ENCODE measurements around the gene EPB41L3. TPM values are rescaled to one million over a fixed set of nuclear protein-coding genes. Genes with fewer than 3 reads are reported as not detected.

The EPB41L3 gene
- total and polyA plus RNA-seq, 11 donors, result 2.7 to 45.6 (median 7.9) TPM

DNA sequence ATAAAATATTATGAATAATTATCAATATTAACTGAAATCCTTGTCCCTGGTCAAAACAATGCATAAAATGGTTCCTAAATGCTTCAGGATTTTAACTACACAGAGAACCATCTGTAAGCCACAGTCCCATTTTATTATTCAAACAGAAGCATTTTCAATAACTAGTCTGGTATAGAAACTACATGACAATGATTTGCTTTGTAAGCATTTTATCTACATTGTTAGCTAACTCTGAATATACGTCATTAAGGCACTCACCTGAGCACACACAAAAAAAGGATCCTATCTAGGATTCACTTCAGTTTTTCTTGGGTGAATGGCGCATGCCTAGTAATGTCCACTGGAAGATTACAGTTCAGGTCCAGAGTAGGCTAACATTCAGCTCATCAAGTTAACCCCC lies 22.8 kb downstream of the EPB41L3 start:
- WGBS, 4 donors, result 86 to 94% (median 89%) methylated on average over 2 of the region's 2 CpGs
- ATAC-seq (no peak), DNase-seq (no peak)
- H3K9me3 ChIP-seq, result no peaks in the 10 kb centered on the region
- no peaks in the 10 kb centered on the region for H3K27me3 ChIP-seq
- H3K4me3 ChIP-seq, result no peak overlapping the region
- peaks cover 0 to 37% (median 0%) of the 10 kb centered on the region in 12 donors for H3K4me1 ChIP-seq
- no peaks in the 10 kb centered on the region for H3K36me3 ChIP-seq
- H3K27ac ChIP-seq, result no peak overlapping the region
- intact Hi-C loops (cut with DNase I), result no loop called here
- TF ChIP-seq, protein P1, sequence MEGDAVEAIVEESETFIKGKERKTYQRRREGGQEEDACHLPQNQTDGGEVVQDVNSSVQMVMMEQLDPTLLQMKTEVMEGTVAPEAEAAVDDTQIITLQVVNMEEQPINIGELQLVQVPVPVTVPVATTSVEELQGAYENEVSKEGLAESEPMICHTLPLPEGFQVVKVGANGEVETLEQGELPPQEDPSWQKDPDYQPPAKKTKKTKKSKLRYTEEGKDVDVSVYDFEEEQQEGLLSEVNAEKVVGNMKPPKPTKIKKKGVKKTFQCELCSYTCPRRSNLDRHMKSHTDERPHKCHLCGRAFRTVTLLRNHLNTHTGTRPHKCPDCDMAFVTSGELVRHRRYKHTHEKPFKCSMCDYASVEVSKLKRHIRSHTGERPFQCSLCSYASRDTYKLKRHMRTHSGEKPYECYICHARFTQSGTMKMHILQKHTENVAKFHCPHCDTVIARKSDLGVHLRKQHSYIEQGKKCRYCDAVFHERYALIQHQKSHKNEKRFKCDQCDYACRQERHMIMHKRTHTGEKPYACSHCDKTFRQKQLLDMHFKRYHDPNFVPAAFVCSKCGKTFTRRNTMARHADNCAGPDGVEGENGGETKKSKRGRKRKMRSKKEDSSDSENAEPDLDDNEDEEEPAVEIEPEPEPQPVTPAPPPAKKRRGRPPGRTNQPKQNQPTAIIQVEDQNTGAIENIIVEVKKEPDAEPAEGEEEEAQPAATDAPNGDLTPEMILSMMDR (IDR thresholded peaks at IDR 0.05), result no peak
- TF ChIP-seq POLR2A (IDR thresholded peaks at IDR 0.05), result no peak

DNA sequence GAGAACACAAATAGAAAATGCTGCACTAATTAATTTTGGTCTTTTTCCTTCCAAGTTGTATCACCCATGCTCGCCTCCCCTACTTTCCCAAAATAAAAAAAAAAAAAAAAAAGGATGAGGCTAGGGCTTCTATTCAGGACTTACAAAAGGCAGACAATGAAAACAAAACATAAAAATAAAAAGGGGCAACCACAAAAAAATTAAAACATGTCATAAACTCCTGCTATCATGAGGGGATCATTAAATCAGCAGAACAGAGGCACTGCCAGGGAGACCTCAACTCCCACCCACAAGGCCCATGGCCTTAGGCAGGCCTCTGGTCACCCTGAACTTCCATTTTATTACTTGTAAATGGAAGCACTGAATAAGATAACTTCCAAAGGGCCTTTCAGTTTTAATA lies 23.3 kb downstream of the EPB41L3 start:
- WGBS, 4 donors, result 66 to 74% (median 69%) methylated on average over 1 of the region's 1 CpG
- no peaks in the 10 kb centered on the region for H3K9me3 ChIP-seq
- ATAC-seq (no peak), DNase-seq (no peak)
- TF ChIP-seq POLR2A (IDR thresholded peaks at IDR 0.05), result no peak
- TF ChIP-seq, protein P1 (IDR thresholded peaks at IDR 0.05), result no peak
- peaks cover 0 to 42% (median 0%) of the 10 kb centered on the region in 12 donors for H3K4me1 ChIP-seq
- H3K27ac ChIP-seq, result peak overlapping the region in 4 of 12 donors; percentile 34 to 89 (median 68)
- intact Hi-C loops (cut with DNase I), result no loop called here
- H3K27me3 ChIP-seq, result no peaks in the 10 kb centered on the region
- no peaks in the 10 kb centered on the region for H3K36me3 ChIP-seq
- no peak overlapping the region for H3K4me3 ChIP-seq

- no peaks in the 10 kb centered on the region for H3K36me3 ChIP-seq
- 57 to 64% (median 62%) methylated on average over 10 of the region's 10 CpGs for WGBS, 4 donors
- peak overlapping the region in 9 of 12 donors; percentile 45 to 89 (median 60) for H3K27ac ChIP-seq
- H3K4me3 ChIP-seq, result peak overlapping the region in 8 of 12 donors; percentile 4 to 38 (median 20)
- H3K9me3 ChIP-seq, result no peaks in the 10 kb centered on the region
- TF ChIP-seq POLR2A (IDR thresholded peaks at IDR 0.05), result no peak
- TF ChIP-seq, protein P1 (IDR thresholded peaks at IDR 0.05), result no peak
- H3K27me3 ChIP-seq, result no peaks in the 10 kb centered on the region
- DNase-seq (no peak), ATAC-seq (peak; percentile 60 to 75 (median 64))
- peaks cover 0 to 50% (median 0%) of the 10 kb centered on the region in 12 donors for H3K4me1 ChIP-seq
- intact Hi-C loops (cut with DNase I), result loop anchor here in 2 of 10 donors (10.0 kb wide), 2 partner anchors 55 to 65 kb away; no protein-coding TSS in a partner anchor
Observed at GRCh38 chr18:5519448-5520298, 24.1 kb downstream of the EPB41L3 start.

DNA sequence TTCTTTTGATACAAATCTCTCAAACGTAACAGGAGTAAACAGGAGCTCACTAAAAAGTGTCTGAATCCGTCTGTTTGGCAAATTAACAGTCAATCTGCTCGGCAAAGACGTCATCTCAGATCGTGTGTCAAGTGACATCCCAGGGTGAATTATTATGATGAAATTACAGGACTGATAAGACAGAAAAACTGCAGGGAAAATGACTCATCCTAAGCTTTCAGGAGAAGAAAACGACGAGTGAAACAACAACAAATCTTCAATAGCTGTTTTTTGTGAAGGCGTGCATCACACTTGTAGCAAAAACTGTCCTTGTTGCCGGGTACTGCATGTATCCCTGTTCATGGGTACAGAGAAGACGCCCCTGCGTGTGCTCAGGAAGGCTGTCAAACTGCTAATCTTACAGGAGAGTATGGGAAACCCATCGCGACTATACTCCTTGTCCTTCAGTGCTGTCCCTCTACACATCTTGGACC lies 24.9 kb downstream of the EPB41L3 start:
- H3K9me3 ChIP-seq, result no peaks in the 10 kb centered on the region
- peaks cover 0 to 58% (median 0%) of the 10 kb centered on the region in 12 donors for H3K4me1 ChIP-seq
- H3K36me3 ChIP-seq, result no peaks in the 10 kb centered on the region
- no peaks in the 10 kb centered on the region for H3K27me3 ChIP-seq
- peak overlapping the region in 8 of 12 donors; percentile 4 to 38 (median 20) for H3K4me3 ChIP-seq
- 61 to 70% (median 68%) methylated on average over 13 of the region's 13 CpGs for WGBS, 4 donors
- TF ChIP-seq, protein P1 (IDR thresholded peaks at IDR 0.05), result no peak
- TF ChIP-seq POLR2A (IDR thresholded peaks at IDR 0.05), result no peak
- no peak for DNase-seq
- ATAC-seq, result peak in 3 of 4 donors; percentile 33 to 71 (median 50)
- peak overlapping the region in 9 of 12 donors; percentile 45 to 89 (median 60) for H3K27ac ChIP-seq
- intact Hi-C loops (cut with DNase I), result loop anchor here in 2 of 10 donors (10.0 kb wide), 2 partner anchors 54 to 64 kb away; no protein-coding TSS in a partner anchor
